ENCODE results near the gene LAMC1. TPM values are rescaled to one million over a fixed set of nuclear protein-coding genes. Genes with fewer than 3 reads are reported as not detected.
A peak's percentile ranks its signal among the peaks of the same experiment; 100 is the strongest.

Gene LAMC1
- total RNA-seq, 1 donor from 2014 or later: 449 TPM

DNA sequence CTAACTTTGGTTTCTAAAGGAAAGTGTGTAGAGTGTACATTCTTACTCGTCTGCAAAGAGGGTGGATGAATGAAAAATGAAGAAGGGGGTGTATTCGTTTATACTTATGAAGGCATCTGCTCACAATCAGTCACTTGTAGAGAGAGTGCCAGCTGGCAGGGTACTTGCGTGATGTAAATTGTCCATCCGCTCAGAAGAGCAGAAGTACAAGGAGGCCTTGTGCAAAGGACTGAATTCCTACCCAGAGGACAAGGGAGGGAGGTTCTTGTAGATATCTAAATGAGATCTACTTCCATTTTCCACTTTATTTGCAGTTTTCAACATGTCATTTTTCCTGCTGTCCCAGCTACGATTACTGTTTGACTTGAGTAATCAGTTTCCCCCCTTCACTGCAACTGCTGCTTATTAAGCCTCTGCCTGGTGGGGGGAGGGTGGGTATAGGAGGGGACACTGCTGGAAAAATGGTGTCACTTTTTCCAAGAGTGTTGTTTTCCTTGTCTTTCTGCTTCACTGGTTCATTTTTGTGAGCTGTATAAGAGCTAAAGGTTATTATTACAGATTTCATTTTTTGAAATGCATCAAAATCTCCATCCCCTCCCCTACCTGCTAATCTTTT lies 67.3 kb downstream of the LAMC1 start:
- peaks cover 2% of the 10 kb centered on the region for H3K36me3 Mint-ChIP-seq (ENCODE audit: low read depth)
- no peaks in the 10 kb centered on the region for H3K27me3 Mint-ChIP-seq (ENCODE audit: low read depth)
- H3K4me3 Mint-ChIP-seq (ENCODE audit: unreplicated experiment): no peak overlapping the region
- no peaks in the 10 kb centered on the region for H3K9me3 Mint-ChIP-seq (ENCODE audit: low read depth)
- H3K4me1 Mint-ChIP-seq (ENCODE audit: low read depth): peaks cover 66% of the 10 kb centered on the region
- TF ChIP-seq, protein P1, sequence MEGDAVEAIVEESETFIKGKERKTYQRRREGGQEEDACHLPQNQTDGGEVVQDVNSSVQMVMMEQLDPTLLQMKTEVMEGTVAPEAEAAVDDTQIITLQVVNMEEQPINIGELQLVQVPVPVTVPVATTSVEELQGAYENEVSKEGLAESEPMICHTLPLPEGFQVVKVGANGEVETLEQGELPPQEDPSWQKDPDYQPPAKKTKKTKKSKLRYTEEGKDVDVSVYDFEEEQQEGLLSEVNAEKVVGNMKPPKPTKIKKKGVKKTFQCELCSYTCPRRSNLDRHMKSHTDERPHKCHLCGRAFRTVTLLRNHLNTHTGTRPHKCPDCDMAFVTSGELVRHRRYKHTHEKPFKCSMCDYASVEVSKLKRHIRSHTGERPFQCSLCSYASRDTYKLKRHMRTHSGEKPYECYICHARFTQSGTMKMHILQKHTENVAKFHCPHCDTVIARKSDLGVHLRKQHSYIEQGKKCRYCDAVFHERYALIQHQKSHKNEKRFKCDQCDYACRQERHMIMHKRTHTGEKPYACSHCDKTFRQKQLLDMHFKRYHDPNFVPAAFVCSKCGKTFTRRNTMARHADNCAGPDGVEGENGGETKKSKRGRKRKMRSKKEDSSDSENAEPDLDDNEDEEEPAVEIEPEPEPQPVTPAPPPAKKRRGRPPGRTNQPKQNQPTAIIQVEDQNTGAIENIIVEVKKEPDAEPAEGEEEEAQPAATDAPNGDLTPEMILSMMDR (IDR thresholded peaks at IDR 0.05): no peak
- DNase-seq (ENCODE audit: low spot score): no peak
- peak overlapping the region; percentile 45 for H3K27ac Mint-ChIP-seq (ENCODE audit: unreplicated experiment)

DNA sequence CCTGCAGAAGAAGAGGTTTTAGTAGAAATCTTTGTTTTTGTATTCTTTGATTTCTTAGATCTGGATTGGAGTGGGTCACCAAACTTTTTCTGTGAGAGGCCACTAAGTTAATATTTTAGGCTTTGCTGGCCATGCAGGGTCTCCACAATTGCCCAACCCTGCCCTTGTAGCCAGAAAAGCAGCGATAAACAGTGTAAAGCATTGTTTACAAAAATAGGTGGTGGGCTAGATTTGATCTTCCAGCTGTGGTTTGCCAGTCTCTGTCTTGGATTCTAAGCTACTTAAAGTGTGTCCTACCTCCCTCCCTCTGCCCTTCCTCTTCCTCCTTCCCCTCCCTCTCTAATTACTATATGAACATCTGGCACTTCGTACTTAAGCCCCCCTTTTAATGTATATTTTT lies 68.0 kb downstream of the LAMC1 start:
- peaks cover 2% of the 10 kb centered on the region for H3K36me3 Mint-ChIP-seq (ENCODE audit: low read depth)
- no peak for DNase-seq (ENCODE audit: low spot score)
- H3K9me3 Mint-ChIP-seq (ENCODE audit: low read depth): no peaks in the 10 kb centered on the region
- no peaks in the 10 kb centered on the region for H3K27me3 Mint-ChIP-seq (ENCODE audit: low read depth)
- TF ChIP-seq, protein P1 (IDR thresholded peaks at IDR 0.05): no peak
- peak overlapping the region; percentile 45 for H3K27ac Mint-ChIP-seq (ENCODE audit: unreplicated experiment)
- no peak overlapping the region for H3K4me3 Mint-ChIP-seq (ENCODE audit: unreplicated experiment)
- H3K4me1 Mint-ChIP-seq (ENCODE audit: low read depth): peaks cover 62% of the 10 kb centered on the region

DNA sequence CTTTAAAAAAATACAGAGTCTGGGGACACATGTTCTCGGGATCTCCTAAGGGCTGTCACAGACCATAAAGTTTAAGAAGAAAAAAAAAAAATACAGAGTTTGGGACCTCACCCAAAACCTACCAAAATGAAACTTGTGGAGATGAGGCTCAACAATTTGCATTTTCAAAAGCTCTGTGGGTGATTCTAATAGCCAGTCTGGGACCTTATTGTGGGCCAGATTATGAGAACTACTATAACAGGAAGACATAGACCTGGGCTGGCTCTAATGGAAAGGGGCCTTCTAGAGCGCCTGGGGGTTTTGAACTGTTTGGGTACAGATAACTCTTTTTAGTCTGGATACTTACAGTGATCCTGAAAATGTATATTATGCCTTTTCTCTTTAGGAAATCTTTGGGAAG lies 69.1 kb downstream of the LAMC1 start:
- Mint-ChIP-seq H3K27me3 (ENCODE audit: low read depth) (no peaks in the 10 kb centered on the region), H3K9me3 (ENCODE audit: low read depth) (no peaks in the 10 kb centered on the region), H3K4me3 (ENCODE audit: unreplicated experiment) (no peak overlapping the region), H3K36me3 (ENCODE audit: low read depth) (peaks cover 2% of the 10 kb centered on the region), H3K27ac (ENCODE audit: unreplicated experiment) (peak overlapping the region; percentile 45), H3K4me1 (ENCODE audit: low read depth) (peaks cover 62% of the 10 kb centered on the region)
- DNase-seq (ENCODE audit: low spot score): no peak
- TF ChIP-seq, protein P1 (IDR thresholded peaks at IDR 0.05): no peak

DNA sequence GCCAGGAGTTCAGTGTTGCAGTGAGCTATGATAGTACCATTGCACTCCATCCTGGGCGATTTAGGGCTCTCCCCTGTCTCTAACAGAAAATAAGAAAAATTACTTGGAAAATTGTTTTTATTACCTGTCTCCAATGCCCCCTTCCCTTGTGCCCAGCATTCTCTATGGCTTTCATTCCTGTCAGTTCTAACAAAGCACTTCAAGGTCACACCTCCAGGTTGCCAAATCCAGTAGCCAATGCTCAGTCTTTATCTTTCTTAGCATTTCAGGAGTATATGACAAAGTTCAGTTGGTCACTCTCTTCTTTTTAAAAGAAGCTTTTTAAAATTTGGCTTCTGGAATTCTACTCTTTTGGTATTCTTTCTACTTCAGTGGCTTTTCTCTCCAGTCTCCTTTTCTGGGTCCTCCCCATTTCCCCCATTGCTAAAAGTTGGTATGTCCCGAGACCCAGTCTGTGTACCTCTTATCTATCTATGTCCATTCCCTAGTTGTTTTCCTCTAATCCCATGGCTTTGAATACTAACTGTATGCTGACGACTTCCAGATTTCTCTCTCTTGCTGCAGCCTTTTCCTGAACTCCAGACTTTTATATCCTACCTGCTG lies 69.9 kb downstream of the LAMC1 start:
- Mint-ChIP-seq H3K36me3 (ENCODE audit: low read depth) (peaks cover 2% of the 10 kb centered on the region), H3K4me1 (ENCODE audit: low read depth) (peaks cover 62% of the 10 kb centered on the region), H3K4me3 (ENCODE audit: unreplicated experiment) (no peak overlapping the region), H3K27ac (ENCODE audit: unreplicated experiment) (peak overlapping the region; percentile 24), H3K9me3 (ENCODE audit: low read depth) (no peaks in the 10 kb centered on the region), H3K27me3 (ENCODE audit: low read depth) (no peaks in the 10 kb centered on the region)
- TF ChIP-seq, protein P1 (IDR thresholded peaks at IDR 0.05): no peak
- no peak for DNase-seq (ENCODE audit: low spot score)

DNA sequence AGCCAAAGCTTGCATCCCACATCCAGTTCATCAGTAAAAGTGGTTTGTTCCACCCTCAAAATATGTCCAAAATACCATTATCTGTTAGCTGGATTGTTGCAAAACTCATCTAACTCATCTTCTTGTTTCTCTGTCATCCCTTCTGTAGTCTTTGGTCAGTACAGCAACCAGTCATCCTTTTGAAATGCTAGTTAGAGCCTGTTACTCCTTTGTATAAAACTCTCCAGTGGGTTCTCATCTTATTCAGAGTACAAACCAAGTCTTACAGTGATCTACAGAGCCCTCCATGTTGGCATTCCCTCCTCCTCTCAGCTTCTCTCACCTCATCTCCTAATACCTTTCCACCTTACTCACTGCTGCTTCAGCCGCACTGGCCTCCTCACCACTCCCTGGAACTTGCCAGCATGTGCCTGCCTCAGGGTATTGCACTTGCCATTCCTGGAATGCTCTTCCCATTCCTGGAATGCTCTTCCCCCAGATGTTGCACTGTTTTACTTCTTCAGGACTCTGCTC lies 70.6 kb downstream of the LAMC1 start:
- TF ChIP-seq, protein P1 (IDR thresholded peaks at IDR 0.05): no peak
- Mint-ChIP-seq H3K27me3 (ENCODE audit: low read depth) (no peaks in the 10 kb centered on the region), H3K36me3 (ENCODE audit: low read depth) (peaks cover 2% of the 10 kb centered on the region), H3K9me3 (ENCODE audit: low read depth) (no peaks in the 10 kb centered on the region), H3K27ac (ENCODE audit: unreplicated experiment) (peak overlapping the region; percentile 73), H3K4me3 (ENCODE audit: unreplicated experiment) (no peak overlapping the region), H3K4me1 (ENCODE audit: low read depth) (peaks cover 57% of the 10 kb centered on the region)
- no peak for DNase-seq (ENCODE audit: low spot score)

Measured in chondrocyte (in vitro differentiated cells).